NCI-H524 (cell line): ENCODE measurements around the gene DDX49.
"Not testable (repeated sequence)": the region's sequence is repeated elsewhere in the genome, so short reads cannot be mapped to it uniquely, and the experiment has no call there.

Experiments used
- DNase-seq, 2 experiments: peaks; one replicate each; lab custom pipeline; 2025; lab: John Stamatoyannopoulos, UW

DDX49 gene

DNA sequence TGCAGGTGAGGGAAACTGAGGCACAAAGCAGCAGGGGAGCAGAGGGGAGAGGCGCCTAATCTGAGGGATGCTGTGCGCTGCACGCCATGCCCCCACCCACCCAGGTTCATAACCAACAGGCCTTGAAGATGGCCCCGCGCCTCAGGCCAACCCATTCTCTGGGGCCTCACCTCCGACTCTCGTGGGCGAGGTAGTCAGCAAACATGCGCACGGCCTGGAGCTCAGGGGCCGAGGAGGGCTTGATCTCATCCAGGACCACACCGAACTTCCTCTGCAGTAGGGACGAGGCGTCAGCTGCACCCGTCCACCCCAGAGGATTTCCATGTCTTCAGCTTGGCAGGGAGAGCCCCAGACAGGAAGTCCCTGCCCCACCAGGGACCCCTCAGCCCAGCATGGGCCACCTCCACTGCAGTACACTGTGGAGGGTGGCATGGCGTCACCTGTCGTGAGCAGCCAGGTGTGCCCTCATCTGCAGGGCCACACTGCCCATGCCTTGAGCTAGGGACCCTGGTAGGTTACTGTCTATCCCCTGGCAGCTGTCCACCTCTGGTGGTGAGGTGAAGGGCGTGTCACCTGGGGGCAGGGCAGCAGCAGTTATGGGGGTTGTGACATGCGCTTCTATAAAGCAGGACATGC, 8.6 kb upstream of the DDX49 start:
- DNase-seq = no peak

- no peak for DNase-seq
These were observed 6.6 kb upstream of the DDX49 start for GRCh38 chr19:18912933-18913332.

DNA sequence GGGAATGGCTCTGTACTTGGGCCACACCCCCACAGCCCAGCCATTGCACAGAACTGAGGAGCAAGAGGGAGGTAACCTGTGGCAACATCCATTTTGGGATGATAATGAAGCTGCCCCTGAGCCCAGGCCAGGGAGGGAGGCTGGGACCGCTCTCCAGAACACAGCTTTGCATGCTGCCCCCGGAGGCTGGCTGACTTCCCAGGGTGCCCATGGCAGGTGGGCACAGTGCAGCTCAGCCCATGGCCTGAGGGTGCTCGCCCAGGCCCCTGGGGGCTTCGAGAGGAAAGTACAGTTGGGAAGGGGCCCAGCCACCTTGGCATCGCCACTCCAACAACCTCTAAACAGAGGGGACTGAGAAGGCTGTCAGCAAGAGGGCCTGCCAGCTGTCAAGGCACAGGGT, 6.0 kb upstream of the DDX49 start:
- no peak for DNase-seq

DNA sequence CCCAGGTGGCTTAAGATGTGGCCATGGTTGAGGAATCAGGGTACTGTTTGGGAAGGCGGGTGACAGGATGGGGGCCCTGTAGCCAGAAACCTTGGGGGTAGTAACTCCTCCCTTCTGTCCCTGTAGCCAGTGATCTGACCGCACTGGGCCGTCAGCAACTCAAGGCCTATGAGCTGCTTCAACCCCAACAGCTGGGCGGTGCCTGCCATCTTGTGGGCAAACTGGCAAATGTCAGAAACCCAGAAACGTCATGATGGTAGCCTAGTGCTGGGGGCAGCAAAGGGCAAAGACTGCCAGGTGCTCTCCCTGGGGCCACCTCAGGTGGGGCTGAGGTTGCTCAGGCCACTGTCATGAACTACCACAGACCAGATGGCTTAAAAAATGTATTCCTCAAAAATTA, 3.9 kb upstream of the DDX49 start:
- DNase-seq = peak; percentile 64 to 75

DNA sequence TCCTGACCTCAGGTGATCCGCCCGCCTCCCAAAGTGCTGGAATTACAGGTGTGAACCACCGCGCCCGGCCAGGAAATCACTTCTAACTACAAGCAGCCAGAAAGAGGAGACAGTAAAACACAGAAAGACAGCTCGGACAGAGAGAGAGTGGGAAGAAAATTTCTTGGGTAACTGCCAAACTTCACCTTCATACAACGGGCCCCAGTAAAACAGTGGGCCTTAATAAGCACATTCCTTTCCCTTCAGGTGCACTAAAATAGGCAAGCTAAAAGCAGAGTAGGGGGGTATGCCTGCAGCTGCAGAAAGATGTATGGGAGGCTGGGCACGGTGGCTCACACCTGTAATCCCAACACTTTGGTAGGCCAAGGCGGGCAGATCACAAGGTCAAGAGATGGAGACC, 1.9 kb upstream of the DDX49 start:
- not testable (repeated sequence) for DNase-seq

GRCh38 chr19:18919900-18920214, 342 bp downstream of the DDX49 start:
- no peak for DNase-seq

GRCh38 chr19:18920400-18920799, 885 bp downstream of the DDX49 start:
- no peak for DNase-seq

- DNase-seq = no peak
These were observed 2.1 kb downstream of the DDX49 start for GRCh38 chr19:18921593-18921992.

- DNase-seq = no peak
These were observed 2.9 kb downstream of the DDX49 start for GRCh38 chr19:18922228-18922985.

DNA sequence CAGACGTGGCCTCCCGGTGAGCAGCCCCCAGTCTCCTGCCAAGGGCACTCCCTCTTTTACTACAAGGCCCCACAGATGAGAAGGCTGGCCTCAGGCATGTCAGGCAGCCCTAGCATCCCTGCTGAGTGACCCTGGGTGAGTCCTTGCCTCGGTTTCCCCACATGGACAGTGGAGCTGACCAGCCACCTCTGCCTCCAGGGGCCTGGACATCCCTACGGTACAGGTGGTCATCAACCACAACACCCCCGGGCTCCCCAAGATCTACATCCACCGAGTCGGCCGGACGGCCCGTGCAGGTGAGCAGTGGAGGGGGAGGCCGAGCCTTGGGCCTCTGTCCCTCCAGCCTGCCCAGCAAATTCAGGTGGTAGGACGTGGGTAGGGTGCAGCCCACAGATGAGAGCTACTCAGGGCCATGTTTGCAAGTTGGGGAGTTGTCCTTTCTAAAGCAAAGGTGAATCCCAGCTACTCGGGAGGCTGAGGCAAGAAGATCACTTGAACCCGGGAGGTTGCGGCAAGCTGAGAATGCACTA, 5.2 kb downstream of the DDX49 start:
- no peak for DNase-seq

- no peak for DNase-seq
These were observed 8.7 kb downstream of the DDX49 start for GRCh38 chr19:18928018-18928805.

- DNase-seq = no peak
These were observed 9.8 kb downstream of the DDX49 start for GRCh38 chr19:18929311-18929710.

DNA sequence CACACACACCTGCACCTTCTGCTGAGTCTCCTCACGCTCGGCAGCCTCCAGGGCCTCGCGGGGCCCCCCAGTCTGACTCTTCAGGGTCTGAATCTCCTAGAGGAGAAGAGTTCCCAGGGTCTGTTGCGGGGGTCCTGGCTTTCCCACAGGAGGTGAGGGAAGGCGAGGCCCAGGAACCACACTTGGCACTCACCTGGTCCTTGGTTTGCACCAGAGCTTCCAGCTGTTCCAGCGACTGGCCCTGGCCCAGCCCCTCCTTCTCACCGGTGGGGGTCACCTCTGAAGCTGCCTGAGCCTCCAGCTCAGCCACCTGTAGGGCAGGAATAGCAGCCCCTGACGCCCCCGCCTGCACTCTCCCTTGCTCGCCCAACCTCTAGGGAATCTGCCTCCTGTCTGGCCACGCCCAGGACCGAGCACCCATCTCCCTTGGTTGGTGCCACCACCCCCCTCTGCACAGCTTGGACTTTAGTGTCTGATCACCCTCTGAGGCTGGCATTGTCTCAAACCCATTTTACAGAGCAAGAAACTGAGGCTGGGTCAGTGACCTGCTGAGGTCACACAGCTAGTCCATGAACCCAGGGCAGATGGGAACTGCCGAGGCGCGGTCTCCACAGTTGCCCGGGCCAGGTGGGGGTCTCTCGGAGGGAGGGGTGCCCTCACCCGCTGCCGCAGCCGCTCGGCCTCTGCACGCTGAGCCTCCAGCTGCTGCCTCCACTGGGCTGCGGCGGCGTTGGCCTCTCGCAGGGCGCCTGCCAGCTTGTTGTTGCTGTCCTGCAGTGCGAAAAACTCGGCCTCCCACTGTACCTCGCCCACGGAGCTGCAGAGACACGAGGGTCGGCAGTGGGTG, 12.0 kb downstream of the DDX49 start:
- no peak for DNase-seq

- DNase-seq = no peak
These were observed 12.8 kb downstream of the DDX49 start for GRCh38 chr19:18932216-18932841.

- no peak for DNase-seq
These were observed 13.8 kb downstream of the DDX49 start for GRCh38 chr19:18933297-18933696.

DNA sequence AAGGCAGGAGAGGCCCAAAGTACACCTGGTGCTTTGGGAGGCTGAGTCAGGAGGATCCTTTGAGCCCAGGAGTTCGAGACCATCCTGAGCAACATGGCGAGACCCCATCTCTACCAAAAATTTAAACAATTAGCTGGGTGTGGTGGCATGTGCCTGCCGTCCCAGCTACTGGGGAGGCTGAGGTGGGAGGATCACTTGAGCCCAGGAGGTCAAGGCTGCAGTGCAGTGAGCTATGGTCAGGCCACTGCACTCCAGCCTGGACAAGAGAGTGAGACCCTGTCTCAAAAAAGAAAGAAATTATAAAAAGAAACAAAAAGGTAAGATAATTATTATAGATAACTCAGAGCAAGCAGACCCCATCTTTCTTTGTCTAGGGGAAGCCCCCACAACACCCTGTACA, 19.6 kb downstream of the DDX49 start:
- no peak for DNase-seq

- DNase-seq = no peak
These were observed 20.6 kb downstream of the DDX49 start for GRCh38 chr19:18939922-18940768.

DNA sequence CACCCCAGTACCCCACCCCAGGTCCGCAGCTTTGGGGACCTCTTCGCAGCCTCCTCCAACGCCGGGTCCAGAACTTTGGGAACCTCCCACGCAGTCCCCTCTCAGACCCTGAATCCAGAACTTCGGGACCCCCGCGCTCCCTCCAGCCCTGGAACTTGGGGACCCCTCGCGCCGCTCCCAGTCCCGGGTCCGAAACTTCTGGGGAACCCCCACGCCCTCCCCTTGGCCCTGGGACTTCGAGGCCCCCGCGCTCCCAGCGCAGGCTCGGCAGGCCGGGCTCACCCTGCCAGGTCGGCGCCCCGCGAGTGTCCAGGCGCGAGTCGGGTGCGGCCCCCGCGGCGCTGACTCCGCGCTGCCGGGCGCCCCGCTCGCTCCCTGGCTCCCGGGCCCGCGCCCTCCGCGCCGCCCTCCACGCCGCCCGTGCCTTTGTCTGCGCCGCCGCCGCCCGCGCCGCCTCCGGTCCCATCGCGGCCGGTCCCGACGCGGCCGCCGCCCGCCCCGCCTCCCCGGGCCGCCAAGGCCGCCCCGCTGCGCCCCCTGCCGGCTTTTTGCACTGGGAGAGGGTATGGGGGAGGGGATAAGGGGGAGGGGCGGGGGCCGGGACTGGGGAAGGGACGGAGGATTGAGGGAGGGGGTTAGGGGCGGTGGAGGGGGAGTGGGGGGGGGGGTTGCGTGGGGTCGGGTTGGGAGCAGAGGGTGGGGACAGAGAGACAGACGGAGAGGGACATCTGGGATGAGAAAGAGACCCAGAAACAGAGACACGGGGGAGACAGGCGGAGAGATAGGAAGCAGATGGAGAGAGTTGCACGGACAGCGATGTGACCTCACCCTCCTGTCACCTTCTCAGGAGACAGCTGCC, 21.5 kb downstream of the DDX49 start, which contains the start of gene HOMER3:
Gene HOMER3 (minus strand): TSS at position 449 of the 859 bp plus-strand sequence. CDS start 2,235 bp downstream, outside the sequence.
- DNase-seq = peak; percentile 48 to 76

DNA sequence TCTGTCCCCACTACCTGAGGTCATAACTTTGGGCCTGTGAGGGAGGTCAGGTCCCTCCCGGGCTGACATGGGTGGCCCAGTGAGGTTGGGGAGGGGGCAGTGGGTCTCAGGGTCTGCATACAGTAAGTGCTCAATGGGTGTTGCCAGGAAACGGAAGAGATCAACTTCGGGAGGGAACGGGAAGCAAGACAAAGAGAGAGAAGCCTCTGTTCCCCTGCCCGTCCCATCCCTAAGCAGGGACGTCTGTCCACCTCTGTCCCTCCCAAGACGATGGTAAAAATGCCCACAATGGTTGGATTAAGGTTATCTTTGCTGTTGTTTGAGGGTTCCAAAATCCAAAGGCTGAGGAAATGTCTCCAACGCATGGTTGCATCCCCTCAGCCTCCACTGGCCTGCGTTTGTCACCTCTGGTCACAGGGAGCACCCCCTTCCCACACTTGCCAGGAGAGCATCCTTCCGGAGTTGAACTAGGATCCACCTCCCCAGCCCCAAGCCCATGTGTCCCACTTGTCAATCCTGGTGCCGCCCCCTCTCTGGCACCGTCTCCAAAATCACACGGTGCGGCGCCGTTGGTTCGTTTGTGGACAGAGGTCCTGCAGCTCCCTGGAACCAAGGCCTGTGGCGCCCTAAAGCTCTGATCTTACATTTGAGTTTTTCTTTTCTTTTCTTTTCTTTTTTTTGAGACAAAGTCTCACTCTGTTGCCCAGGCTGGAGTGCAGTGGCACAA, 22.3 kb downstream of the DDX49 start:
- peak in 1 of 2 experiments; percentile 17 for DNase-seq
